GM10266 (cell line): Measurements from ENCODE around the gene CDH23.

Experiments
- DNase-seq: peaks from one replicate; pipeline ENCODE4 v3.0.0; 2012; ENCODE audit errors: extremely low spot score
- CTCF ChIP-seq: IDR thresholded peaks from 2 replicates; pipeline ENCODE4 v1.5.1; 2012; ENCODE audit warnings: mild to moderate bottlenecking, low read depth; ENCODE audit not compliant: control insufficient read depth, insufficient read depth; ENCODE audit errors: missing control alignments

Gene CDH23

GRCh38 chr10:71439670-71440425 lies 43.1 kb downstream of the CDH23 start:
- TF ChIP-seq CTCF = no peak
- DNase-seq = no peak

- TF ChIP-seq CTCF = no peak
- no peak for DNase-seq
These were observed 43.9 kb downstream of the CDH23 start for GRCh38 chr10:71440506-71441035.

GRCh38 chr10:71442000-71442399 lies 45.3 kb downstream of the CDH23 start:
- DNase-seq = no peak

GRCh38 chr10:71442859-71443570 lies 46.3 kb downstream of the CDH23 start:
- DNase-seq = no peak
- no peak for TF ChIP-seq CTCF

More at GRCh38 chr10:71442000-71442399, 45.3 kb downstream of the CDH23 start:
- TF ChIP-seq CTCF = no peak

GRCh38 chr10:71443676-71444075 lies 47.0 kb downstream of the CDH23 start:
- DNase-seq = no peak
- no peak for TF ChIP-seq CTCF

- no peak for DNase-seq
- TF ChIP-seq CTCF = no peak
These were observed 47.7 kb downstream of the CDH23 start for GRCh38 chr10:71444284-71445054.
